PFSK-1 (cell line): ENCODE results near the gene IGFN1.

Source experiments
- FOXP2 ChIP-seq: optimal IDR thresholded peaks from 2 replicates; pipeline ENCODE3; 2011; ENCODE audit warnings: borderline replicate concordance, control low read depth, inconsistent platforms; ENCODE audit not compliant: insufficient read depth; ENCODE audit errors: extremely low read length, extremely low read depth
- POLR2AphosphoS5 ChIP-seq: IDR thresholded peaks from 2 replicates; pipeline ENCODE4 v1.6.1; 2012; ENCODE audit warnings: low read depth, mild to moderate bottlenecking, control low read depth, low read length, moderate library complexity
- REST ChIP-seq, 2 experiments: IDR thresholded peaks; 2 replicates each; pipeline versions ENCODE4 v1.6.1 to v1.8.0; 2011 to 2012; ENCODE audit warnings: low read depth in 2 of 2, low read length in 2 of 2, control low read depth in 1 of 2, inconsistent platforms in 1 of 2, mild to moderate bottlenecking in 1 of 2, moderate library complexity in 1 of 2; ENCODE audit not compliant: insufficient read depth in 1 of 2
- TAF1 ChIP-seq: IDR thresholded peaks from 2 replicates; pipeline ENCODE4 v1.6.1; 2012; ENCODE audit warnings: low read length, control low read depth, borderline replicate concordance; ENCODE audit not compliant: insufficient read depth

GRCh38 chr1:201142849-201143725 lies 47.5 kb upstream of the IGFN1 start:
- TF ChIP-seq POLR2AphosphoS5 (no peak), REST (IDR thresholded peaks at IDR 0.05; ENCODE audit: insufficient read depth in 1 of 2, low read depth in 2 of 2, low read length in 2 of 2) (no peak), TAF1 (no peak), FOXP2 (no peak)
